ENCODE measurements around the gene MMP28.
"Not testable (repeated sequence)": the region's sequence is repeated elsewhere in the genome, so short reads cannot be mapped to it uniquely, and the experiment has no call there.

MMP28 gene

GRCh38 chr17:35768797-35769196 is 26.6 kb downstream of the MMP28 start:
- H3K4me3 ChIP-seq (ENCODE audit: low read depth, low read length): no peak overlapping the region

- H3K4me3 ChIP-seq (ENCODE audit: low read depth, low read length): no peak overlapping the region
These were observed 28.4 kb downstream of the MMP28 start for GRCh38 chr17:35766903-35767510.

- H3K4me3 ChIP-seq (ENCODE audit: low read depth, low read length): no peak overlapping the region
These were observed 29.0 kb downstream of the MMP28 start for GRCh38 chr17:35766489-35766877.

DNA sequence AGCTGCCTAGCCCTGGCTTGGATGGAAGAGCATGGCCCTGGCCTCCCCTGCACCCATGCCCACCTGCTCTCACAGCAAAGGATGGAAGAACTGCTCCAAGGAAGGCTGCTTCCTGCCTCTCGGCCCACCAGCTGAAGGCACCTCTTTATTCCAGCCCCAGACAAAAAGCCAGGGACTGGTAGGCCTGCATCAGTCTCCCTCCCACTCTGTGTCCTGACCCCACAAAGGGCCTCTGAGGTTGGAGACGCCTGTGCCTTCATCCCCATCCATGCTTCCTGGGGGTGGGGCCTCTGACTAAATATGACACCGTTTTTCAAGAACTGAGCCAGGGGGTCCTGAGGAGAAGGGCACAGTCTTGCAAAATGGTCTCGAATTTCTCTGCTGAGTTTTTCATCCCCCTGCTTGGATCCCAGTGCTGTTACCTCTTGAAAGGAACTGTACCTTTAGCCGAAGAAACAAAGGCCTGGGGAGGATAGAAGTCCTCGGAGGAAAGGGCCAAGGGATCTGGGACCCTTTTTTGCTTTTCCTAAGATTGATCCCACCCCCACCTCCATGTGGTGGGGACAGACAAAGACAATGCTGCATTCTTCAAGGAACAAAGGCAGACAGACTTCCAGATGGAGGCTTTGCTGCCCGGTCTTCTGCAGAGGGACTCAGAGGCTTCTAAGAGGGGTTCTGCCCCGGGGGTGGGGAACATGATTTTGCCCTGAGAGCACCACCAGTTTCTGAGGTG is 29.5 kb downstream of the MMP28 start:
- H3K4me3 ChIP-seq (ENCODE audit: low read depth, low read length): no peak overlapping the region

DNA sequence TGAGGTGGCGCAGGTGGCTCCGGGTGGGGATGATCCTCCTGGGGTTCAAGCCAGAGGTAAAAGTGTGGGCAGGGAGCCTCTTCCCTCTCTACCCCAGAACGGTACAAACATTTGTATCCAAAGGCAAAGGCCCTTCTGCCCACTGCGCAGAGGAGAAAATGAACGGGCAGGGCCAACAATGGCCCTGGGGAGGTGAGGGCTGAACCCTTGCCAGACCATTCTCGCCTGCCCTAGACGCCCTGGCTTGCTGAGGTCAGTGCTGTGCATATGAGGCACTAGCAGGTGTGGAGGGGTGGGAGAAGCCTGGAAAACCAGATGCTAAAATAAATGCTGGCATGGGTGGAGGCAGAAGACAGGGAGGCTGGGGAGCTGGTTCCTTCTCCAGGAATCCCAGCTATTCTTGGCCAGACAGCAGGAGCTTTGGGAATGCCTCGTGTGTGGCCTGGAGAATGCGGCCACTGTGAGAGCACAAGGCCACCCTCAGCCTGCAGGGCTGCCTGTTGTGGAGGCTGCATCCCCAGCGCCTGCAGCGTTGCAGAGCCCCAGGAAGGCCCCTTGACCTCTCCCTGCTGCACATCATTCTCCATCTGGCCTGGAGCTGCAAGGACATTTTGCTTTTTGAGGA is 30.2 kb downstream of the MMP28 start:
- H3K4me3 ChIP-seq (ENCODE audit: low read depth, low read length): no peak overlapping the region

GRCh38 chr17:35764123-35764991 is 31.1 kb downstream of the MMP28 start:
- H3K4me3 ChIP-seq (ENCODE audit: low read depth, low read length): peak overlapping the region; percentile 51

GRCh38 chr17:35763767-35764122 is 31.7 kb downstream of the MMP28 start:
- no peak overlapping the region for H3K4me3 ChIP-seq (ENCODE audit: low read depth, low read length)

DNA sequence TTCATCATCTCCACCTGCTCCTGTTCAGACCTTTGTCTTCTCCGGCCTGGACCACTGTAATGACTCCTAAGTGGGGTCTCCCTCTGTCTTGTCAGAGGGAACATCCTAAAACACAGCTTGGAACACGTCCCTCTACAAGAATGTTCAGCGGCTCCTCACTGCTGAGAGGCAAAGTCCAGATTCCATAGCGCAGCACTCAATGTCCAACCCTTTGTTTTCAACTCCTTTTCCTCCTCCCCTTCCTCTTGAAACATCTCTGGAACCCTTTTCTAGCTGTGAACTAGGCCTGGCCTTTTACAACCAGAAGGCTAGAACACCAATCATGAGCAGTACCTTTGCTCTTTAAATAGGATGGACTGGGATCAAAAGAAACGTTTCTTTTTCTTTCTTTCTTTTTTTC is 33.8 kb downstream of the MMP28 start:
- H3K4me3 ChIP-seq (ENCODE audit: low read depth, low read length): no peak overlapping the region

- H3K4me3 ChIP-seq (ENCODE audit: low read depth, low read length): no peak within 1 kb of the TSS
These were observed 34.9 kb downstream of the MMP28 start, which contains the start of gene C17orf50 for GRCh38 chr17:35760587-35760986. Gene C17orf50 (plus strand): TSS chr17:35760887. CDS start chr17:35760942, 55 bp downstream.

- no peak overlapping the region for H3K4me3 ChIP-seq (ENCODE audit: low read depth, low read length)
These were observed 38.2 kb downstream of the MMP28 start for GRCh38 chr17:35757243-35757642.

DNA sequence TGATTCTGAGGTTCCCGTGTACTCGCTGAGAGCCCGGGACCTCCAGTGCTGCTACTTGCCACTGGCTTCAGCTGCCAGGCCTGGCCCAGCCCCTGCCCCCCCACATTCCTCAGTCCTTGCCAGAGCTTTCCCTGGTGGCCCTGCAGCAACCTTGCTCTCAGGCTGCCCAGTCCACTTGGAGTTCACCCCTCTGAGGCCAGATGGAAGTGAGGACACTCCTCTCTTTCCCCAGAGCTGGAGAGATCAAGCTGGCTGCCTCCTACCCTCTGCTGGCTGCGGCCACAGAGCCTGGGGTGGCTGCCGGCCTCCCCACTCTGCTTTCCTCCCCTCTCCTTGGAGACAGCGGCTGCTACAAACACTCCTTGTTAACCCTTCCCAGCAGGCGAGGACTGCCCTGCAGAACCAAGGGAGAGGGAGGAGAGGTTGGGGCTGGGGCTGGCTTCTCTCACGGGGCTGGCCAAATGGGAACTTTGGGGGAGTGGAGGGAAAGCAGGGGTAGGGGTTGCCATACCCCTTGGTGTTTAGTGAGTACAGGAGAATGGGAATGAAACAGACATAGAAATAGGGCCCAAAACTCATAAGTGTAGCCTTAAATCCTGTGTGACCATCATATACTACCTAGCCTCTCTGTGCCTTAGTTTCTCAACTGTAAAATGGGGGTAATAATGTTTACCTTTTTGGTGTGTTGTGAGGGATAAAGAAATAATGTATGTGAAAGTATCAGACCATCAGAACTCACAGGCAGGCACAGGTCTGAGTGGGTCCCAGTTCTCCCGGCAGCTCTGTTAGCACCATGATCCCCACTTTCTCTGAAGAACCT is 42.3 kb downstream of the MMP28 start, which contains the start of gene GAS2L2:
Gene GAS2L2, minus strand, starts transcription at position 295 of the 820 bp plus-strand sequence. CDS start 389 bp downstream, outside the sequence.
- no peak within 1 kb of the TSS for H3K4me3 ChIP-seq (ENCODE audit: low read depth, low read length)

GRCh38 chr17:35752471-35752870 is 43.0 kb downstream of the MMP28 start:
- no peak overlapping the region for H3K4me3 ChIP-seq (ENCODE audit: low read depth, low read length)

- not testable (repeated sequence) for H3K4me3 ChIP-seq (ENCODE audit: low read depth, low read length)
These were observed 43.9 kb downstream of the MMP28 start for GRCh38 chr17:35751541-35751940.

- no peak overlapping the region for H3K4me3 ChIP-seq (ENCODE audit: low read depth, low read length)
These were observed 44.7 kb downstream of the MMP28 start for GRCh38 chr17:35750526-35751395.

DNA sequence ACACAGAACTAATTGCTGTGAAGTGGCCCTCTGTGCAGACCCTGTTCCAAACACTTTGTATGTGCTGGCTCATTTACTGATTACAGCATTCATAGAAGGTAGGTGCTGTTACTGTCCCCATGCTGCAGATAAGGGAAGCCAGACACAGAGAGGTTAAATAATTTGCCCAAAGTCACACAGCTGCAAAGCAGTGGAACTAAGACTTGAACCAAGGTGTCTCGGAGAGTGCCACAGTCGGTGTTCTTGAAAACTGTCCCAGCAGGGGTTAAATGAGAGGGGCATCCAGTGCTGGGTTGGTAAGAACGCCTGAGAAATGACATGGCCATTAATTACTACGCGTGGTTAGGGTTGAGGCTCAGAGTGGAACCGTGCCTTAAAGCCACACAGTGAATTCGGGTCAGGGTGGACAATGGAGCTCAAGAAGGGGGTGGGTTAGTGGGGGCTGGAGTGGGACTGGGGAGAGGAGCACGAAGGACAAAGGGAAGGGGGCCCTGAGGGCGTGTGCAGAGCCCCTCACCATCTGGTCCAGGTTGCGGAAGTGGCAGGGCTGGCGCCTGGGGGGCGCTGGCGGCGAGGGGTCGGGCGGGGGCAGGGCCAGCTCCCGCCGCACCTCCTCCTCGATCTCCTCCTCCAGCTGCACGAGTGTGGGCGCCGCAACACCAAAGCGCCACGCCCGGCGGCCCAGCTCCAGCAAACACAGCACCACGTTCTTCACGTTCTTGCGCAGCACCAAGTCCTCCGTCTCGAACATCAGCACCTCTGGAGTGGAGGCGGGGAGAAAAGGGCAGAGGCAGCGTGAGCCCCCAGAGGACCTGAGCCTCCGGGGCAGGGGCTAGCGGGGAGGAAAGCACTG is 45.7 kb downstream of the MMP28 start:
- H3K4me3 ChIP-seq (ENCODE audit: low read depth, low read length): no peak overlapping the region

GRCh38 chr17:35748979-35749378 is 46.5 kb downstream of the MMP28 start:
- H3K4me3 ChIP-seq (ENCODE audit: low read depth, low read length): no peak overlapping the region

- H3K4me3 ChIP-seq (ENCODE audit: low read depth, low read length): no peak overlapping the region
These were observed 47.0 kb downstream of the MMP28 start for GRCh38 chr17:35748341-35748841.

- H3K4me3 ChIP-seq (ENCODE audit: low read depth, low read length): no peak overlapping the region
These were observed 47.9 kb downstream of the MMP28 start for GRCh38 chr17:35747540-35748017.

Data from iPS-11a (cell line).